ENCODE data around the gene SMAD2. TPM values are rescaled to one million over a fixed set of nuclear protein-coding genes. Genes with fewer than 3 reads are reported as not detected.

SMAD2 gene
- total RNA-seq, 1 experiment from 2014 or later, result 129 TPM

DNA sequence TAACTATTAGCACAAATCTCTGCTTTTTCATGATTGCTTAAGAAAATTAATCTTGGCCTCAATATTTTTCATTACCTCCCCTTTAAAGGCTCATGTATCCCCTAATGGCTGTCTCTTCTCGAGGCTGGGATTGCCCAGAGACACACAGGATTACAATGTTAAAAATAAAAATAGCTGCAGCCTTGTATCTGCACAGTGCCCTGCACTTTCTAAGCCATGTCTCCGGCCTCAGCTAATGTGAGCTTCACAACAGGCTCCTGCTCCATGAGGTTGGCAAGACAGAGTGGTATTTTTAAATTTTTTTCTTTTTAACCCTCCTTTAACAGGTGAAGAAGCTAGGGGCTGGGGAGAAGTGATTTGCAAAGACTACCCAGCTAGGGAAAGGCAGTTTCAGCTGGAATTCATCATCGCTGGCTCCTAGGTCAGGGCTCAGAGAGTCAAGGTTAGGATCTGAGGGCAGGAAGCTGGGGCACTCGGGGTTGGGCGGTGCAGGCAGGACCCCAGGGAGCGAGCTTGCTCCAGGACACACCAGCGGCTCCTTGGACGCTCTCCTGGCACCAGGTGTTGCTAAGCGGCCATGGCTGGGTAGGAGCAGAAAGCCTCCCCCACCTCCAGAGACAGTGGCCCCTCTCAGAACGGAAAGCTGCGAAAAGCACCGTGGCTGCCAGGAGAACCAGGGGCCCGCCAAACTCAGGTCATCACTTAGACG lies 135.6 kb downstream of the SMAD2 start:
- Histone ChIP-seq H3K27me3 (ENCODE audit: control insufficient read depth, insufficient read depth, low read length) (no peaks in the 10 kb centered on the region; the same call in 1 of the 2 replicates), H3K4me3 (ENCODE audit: low read depth in 2 of 2, low read length in 2 of 2) (no peak overlapping the region), H3K9me3 (ENCODE audit: control insufficient read depth, insufficient read depth, low read depth, low read length) (no peaks in the 10 kb centered on the region), H3K36me3 (ENCODE audit: control insufficient read depth, insufficient read depth, low read length) (no peaks in the 10 kb centered on the region), H3K27ac (ENCODE audit: low read length) (no peak overlapping the region), H3K4me1 (ENCODE audit: control insufficient read depth, insufficient read depth, low read length) (no peaks in the 10 kb centered on the region)
- ATAC-seq (no peak), DNase-seq (ENCODE audit: low read depth, low spot score) (no peak)
- intact Hi-C loops (cut with micrococcal nuclease; ENCODE audit: unreplicated experiment) (no loop called here), in situ Hi-C loops (cut with HindIII; ENCODE audit: low pct_unique_long_range_greater_than_20kb, low sequenced_read_pairs) (no loop called here)
- BruUV-seq (replicated peaks), result no TSS peak
- POLR2A ChIA-PET, result no interaction called here
- CTCF ChIA-PET, result no interaction called here
- no peak for TF ChIP-seq TCF7L2 (IDR thresholded peaks at IDR 0.05; ENCODE audit: low read depth, low read length)
- TF ChIP-seq SIN3A (IDR thresholded peaks at IDR 0.05; ENCODE audit: borderline replicate concordance, insufficient read depth, low read depth, low read length), result no peak
- no peak for TF ChIP-seq POLR2AphosphoS5 (IDR thresholded peaks at IDR 0.05; ENCODE audit: low read depth, low read length)
- TF ChIP-seq REST (IDR thresholded peaks at IDR 0.05; ENCODE audit: insufficient read depth in 1 of 2, low read depth in 2 of 2, low read length in 1 of 2), result no peak
- TF ChIP-seq, protein P1, sequence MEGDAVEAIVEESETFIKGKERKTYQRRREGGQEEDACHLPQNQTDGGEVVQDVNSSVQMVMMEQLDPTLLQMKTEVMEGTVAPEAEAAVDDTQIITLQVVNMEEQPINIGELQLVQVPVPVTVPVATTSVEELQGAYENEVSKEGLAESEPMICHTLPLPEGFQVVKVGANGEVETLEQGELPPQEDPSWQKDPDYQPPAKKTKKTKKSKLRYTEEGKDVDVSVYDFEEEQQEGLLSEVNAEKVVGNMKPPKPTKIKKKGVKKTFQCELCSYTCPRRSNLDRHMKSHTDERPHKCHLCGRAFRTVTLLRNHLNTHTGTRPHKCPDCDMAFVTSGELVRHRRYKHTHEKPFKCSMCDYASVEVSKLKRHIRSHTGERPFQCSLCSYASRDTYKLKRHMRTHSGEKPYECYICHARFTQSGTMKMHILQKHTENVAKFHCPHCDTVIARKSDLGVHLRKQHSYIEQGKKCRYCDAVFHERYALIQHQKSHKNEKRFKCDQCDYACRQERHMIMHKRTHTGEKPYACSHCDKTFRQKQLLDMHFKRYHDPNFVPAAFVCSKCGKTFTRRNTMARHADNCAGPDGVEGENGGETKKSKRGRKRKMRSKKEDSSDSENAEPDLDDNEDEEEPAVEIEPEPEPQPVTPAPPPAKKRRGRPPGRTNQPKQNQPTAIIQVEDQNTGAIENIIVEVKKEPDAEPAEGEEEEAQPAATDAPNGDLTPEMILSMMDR (IDR thresholded peaks at IDR 0.05), result no peak

DNA sequence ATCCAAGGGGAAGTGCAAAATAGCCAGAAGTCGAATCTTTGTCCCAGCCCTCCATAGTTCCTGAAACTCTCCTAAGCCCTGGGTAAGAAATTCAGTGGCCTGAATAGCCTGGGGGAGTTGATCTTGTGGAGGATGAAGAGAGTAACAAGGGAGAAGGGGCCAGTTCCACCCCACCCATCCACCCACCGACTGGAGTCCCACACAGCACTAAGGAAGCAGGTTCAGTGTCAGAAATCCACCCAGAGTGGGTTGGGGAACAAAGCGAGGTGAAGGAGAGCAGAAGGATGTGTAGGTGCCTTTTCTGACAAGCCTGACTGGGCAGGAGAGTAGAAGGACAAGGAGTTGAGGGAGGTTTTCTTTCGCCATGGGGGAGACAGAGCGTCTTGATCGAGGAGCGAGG lies 136.8 kb downstream of the SMAD2 start:
- H3K4me3 ChIP-seq (ENCODE audit: low read depth in 2 of 2, low read length in 2 of 2), result no peak overlapping the region
- ATAC-seq, result no peak
- TF ChIP-seq REST (IDR thresholded peaks at IDR 0.05; ENCODE audit: insufficient read depth in 1 of 2, low read depth in 2 of 2, low read length in 1 of 2) (no peak), SIN3A (IDR thresholded peaks at IDR 0.05; ENCODE audit: borderline replicate concordance, insufficient read depth, low read depth, low read length) (no peak), TCF7L2 (IDR thresholded peaks at IDR 0.05; ENCODE audit: low read depth, low read length) (no peak)
- TF ChIP-seq, protein P1 (IDR thresholded peaks at IDR 0.05), result no peak
- no peaks in the 10 kb centered on the region for H3K9me3 ChIP-seq (ENCODE audit: control insufficient read depth, insufficient read depth, low read depth, low read length)
- no peaks in the 10 kb centered on the region for H3K4me1 ChIP-seq (ENCODE audit: control insufficient read depth, insufficient read depth, low read length)
- DNase-seq (ENCODE audit: low read depth, low spot score), result no peak
- CTCF ChIA-PET, result no interaction called here
- no peaks in the 10 kb centered on the region for H3K36me3 ChIP-seq (ENCODE audit: control insufficient read depth, insufficient read depth, low read length)
- in situ Hi-C loops (cut with HindIII; ENCODE audit: low pct_unique_long_range_greater_than_20kb, low sequenced_read_pairs) (no loop called here), intact Hi-C loops (cut with micrococcal nuclease; ENCODE audit: unreplicated experiment) (no loop called here)
- POLR2A ChIA-PET, result no interaction called here
- no peak overlapping the region for H3K27ac ChIP-seq (ENCODE audit: low read length)
- H3K27me3 ChIP-seq (ENCODE audit: control insufficient read depth, insufficient read depth, low read length), result no peaks in the 10 kb centered on the region; the same call in 1 of the 2 replicates
- no TSS peak for BruUV-seq (replicated peaks)
